Body of pancreas (tissue), 4 donors: Measurements from ENCODE around the gene KIF5A.

ENCODE experiments used
- POLR2A ChIP-seq, 3 donors: fragments of 450-650 bp; IDR thresholded peaks; one replicate each; pipeline ENCODE4 v1.6.1; 2016; ENCODE audit warnings: antibody characterized with exemption in 3 of 3, mild to moderate bottlenecking in 2 of 3
- TF ChIP-seq, protein P1 (sequence below), 7 experiments: fragments of 450-650 bp in 4 of 7; fragments of 200-600 bp in 3 of 7; sonication (generic) in 3 of 7; IDR thresholded peaks; one replicate each; pipeline ENCODE4 v1.5.1; 2016 to 2019; ENCODE audit warnings: antibody characterized with exemption in 7 of 7

DNA sequence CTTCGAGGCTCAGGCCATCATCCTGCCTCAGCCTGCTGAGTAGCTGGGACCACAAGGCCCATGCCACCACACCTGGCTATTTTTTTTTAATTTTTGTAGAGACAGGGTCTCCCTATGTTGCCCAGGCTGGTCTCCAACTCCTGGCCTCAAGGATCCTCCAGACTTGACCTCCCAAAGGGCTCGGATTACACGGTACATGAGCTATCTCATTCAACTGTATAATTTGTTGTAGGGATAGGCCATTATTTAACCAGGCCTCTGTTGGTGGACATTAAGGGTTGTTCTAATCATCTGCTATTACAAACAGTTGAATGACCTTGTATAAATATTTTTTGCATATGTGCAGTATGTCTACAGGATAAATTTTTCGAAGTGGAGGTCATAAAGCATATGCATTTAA lies 9.0 kb downstream of the KIF5A start:
- TF ChIP-seq, protein P1, sequence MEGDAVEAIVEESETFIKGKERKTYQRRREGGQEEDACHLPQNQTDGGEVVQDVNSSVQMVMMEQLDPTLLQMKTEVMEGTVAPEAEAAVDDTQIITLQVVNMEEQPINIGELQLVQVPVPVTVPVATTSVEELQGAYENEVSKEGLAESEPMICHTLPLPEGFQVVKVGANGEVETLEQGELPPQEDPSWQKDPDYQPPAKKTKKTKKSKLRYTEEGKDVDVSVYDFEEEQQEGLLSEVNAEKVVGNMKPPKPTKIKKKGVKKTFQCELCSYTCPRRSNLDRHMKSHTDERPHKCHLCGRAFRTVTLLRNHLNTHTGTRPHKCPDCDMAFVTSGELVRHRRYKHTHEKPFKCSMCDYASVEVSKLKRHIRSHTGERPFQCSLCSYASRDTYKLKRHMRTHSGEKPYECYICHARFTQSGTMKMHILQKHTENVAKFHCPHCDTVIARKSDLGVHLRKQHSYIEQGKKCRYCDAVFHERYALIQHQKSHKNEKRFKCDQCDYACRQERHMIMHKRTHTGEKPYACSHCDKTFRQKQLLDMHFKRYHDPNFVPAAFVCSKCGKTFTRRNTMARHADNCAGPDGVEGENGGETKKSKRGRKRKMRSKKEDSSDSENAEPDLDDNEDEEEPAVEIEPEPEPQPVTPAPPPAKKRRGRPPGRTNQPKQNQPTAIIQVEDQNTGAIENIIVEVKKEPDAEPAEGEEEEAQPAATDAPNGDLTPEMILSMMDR (IDR thresholded peaks at IDR 0.05), result no peak
- no peak for TF ChIP-seq POLR2A (IDR thresholded peaks at IDR 0.05)
